ENCODE data around the gene C9orf72.

DNA sequence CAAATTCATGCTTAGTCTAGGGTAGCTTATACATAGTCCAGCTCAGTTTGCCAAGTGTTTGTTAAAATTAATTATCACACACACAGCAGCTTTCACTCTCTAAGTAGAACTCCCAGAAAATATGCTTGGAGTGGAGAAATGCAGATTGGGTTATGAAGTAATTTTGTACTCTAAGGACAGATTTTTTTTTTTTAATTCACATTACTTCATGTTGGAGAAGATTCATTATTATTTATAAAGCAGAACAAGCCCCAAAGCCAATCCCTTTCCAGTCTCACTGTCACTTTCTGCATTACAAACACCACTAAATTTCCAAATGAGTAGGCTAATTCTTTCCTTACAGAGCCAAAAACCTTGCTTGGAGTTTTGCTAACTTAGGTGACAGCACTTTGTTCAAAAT lies 11.7 kb upstream of the C9orf72 start:
- TF ChIP-seq RAD21 (IDR thresholded peaks at IDR 0.05 in 1 of 2, conservative IDR thresholded peaks at IDR 0.05 in 1 of 2; ENCODE audit: low read depth in 2 of 2, low read length in 2 of 2) (no peak), RBBP5 (IDR thresholded peaks at IDR 0.05; ENCODE audit: borderline replicate concordance, low read depth, low read length) (no peak), YY1 (IDR thresholded peaks at IDR 0.05; ENCODE audit: low read depth, low read length) (no peak), GABPA (IDR thresholded peaks at IDR 0.05; ENCODE audit: borderline replicate concordance, insufficient read depth, low read length) (no peak), POLR2AphosphoS5 (IDR thresholded peaks at IDR 0.05; ENCODE audit: low read depth, low read length) (no peak), TCF12 (IDR thresholded peaks at IDR 0.05; ENCODE audit: low read depth, low read length) (no peak), CHD1 (IDR thresholded peaks at IDR 0.05; ENCODE audit: low read depth, low read length) (no peak), SAP30 (IDR thresholded peaks at IDR 0.05; ENCODE audit: insufficient read depth, insufficient replicate concordance, low read length) (no peak), NRF1 (IDR thresholded peaks at IDR 0.05; ENCODE audit: low read depth, low read length) (no peak), SUZ12 (IDR thresholded peaks at IDR 0.05; ENCODE audit: low read length) (no peak), HDAC2 (IDR thresholded peaks at IDR 0.05; ENCODE audit: borderline replicate concordance in 1 of 2, low read depth in 2 of 2, low read length in 2 of 2) (no peak)
- TF ChIP-seq, protein P1, sequence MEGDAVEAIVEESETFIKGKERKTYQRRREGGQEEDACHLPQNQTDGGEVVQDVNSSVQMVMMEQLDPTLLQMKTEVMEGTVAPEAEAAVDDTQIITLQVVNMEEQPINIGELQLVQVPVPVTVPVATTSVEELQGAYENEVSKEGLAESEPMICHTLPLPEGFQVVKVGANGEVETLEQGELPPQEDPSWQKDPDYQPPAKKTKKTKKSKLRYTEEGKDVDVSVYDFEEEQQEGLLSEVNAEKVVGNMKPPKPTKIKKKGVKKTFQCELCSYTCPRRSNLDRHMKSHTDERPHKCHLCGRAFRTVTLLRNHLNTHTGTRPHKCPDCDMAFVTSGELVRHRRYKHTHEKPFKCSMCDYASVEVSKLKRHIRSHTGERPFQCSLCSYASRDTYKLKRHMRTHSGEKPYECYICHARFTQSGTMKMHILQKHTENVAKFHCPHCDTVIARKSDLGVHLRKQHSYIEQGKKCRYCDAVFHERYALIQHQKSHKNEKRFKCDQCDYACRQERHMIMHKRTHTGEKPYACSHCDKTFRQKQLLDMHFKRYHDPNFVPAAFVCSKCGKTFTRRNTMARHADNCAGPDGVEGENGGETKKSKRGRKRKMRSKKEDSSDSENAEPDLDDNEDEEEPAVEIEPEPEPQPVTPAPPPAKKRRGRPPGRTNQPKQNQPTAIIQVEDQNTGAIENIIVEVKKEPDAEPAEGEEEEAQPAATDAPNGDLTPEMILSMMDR (IDR thresholded peaks at IDR 0.05; ENCODE audit: control extremely low read depth in 1 of 3, insufficient read depth in 1 of 3, low read depth in 1 of 3, low read length in 3 of 3) = no peak
